ENCODE data around the gene SEPTIN5.

SEPTIN5 gene

DNA sequence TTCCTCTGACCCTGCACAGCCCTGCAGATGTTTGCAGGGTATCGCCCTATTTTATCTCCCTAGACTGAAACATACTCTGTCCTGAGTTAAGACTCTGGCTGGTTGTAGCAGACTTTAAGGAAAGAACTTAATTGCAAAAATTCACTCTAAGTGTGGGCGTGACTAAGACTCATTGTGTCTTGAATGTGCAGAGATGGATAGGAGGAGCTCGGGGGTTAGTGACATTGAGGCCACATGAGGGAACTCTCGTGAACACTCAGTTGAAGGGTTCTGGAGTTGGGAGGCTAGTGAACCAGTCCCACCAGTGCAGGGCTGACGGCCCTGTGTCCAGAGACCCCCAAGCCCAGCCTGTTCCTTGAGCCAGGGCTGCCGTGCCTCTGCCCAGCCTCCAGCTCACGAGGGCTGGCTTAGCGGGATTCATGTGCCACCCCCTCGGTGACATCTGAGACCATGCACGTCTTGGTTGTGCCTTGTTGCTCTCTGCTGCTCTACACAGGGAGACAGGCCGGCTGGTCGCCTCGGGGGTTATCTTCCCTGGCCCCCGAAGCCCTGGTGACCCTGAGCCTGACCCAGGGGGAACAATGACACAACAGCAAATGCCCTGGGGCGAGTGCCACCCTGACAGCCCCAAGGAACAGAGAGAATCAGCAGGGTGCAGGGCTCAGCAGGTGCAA, 34.8 kb downstream of the SEPTIN5 start:
- DNase-seq (ENCODE audit: low read depth), result no peak

DNA sequence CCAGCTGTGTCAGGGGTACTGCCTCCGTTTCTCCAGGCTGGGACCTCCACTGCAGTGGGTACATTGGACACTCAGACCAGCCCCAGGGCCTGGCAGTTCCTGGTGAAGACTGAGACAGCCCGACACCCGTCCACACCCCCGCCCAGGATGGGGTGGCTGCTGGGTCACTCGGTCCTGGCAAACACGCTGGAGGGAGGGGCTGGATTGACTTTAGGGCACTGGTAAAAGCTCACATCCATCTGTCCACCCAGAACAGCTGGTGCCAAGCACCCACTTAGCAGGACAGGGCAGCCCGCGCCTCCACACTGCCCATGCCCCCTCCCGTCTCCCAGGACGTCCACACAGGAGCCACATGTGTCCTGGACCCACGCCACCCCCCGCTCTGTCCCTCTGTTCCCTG, 35.6 kb downstream of the SEPTIN5 start:
- DNase-seq (ENCODE audit: low read depth), result no peak

DNA sequence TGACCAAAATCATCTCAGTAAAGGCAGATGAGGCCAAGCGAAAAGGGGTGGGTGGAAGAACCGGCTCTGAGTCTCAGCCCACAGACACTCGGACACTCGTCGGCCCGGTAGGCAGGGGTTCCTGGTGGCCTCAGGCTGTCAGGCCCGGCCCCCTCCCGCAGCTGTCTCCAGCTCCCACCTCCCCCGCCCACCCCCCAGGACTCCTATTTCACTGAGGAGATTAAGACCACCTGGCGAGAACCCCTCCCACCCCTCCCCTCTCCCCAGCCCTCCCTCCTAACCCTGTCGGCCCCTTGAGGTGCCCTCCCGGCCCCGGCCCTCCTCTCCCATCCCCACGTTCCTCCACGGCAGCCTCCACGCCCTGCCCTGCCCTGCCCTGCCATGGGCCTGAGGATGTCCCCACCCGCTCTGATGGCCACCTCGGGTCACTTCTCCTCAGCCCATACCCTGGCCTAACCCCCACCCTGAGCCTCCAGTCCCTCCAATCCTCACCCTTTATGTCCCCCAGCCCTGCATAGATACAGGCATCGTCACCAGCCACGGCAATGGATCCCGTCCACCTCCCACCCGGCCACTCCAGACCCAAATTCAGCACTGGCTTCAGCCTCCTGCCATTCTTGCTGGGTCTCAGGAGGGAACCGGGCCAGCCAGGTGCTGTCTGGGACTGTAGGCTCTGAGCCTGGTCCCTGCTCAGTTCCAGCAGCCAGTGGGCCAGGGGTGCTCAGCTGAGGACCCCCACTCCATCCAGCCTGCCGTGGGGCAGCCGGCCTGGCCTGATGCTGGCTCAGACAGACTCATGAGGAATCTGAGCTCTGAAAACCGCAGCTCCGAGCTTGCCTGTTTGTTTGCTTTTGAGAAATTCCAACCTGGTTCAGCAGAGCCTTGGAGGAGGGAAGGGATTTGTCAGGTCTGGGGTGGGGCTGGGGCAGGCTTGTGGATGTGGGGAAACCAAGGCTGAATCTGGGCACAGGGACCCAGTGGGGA, 36.5 kb downstream of the SEPTIN5 start:
- no peak for DNase-seq (ENCODE audit: low read depth)

GRCh38 chr22:19751497-19752245, 37.4 kb downstream of the SEPTIN5 start:
- no peak for DNase-seq (ENCODE audit: low read depth)

GRCh38 chr22:19753090-19753842, 39.0 kb downstream of the SEPTIN5 start:
- DNase-seq (ENCODE audit: low read depth), result no peak

- DNase-seq (ENCODE audit: low read depth), result no peak
Observed at GRCh38 chr22:19753996-19754700, 39.8 kb downstream of the SEPTIN5 start.

DNA sequence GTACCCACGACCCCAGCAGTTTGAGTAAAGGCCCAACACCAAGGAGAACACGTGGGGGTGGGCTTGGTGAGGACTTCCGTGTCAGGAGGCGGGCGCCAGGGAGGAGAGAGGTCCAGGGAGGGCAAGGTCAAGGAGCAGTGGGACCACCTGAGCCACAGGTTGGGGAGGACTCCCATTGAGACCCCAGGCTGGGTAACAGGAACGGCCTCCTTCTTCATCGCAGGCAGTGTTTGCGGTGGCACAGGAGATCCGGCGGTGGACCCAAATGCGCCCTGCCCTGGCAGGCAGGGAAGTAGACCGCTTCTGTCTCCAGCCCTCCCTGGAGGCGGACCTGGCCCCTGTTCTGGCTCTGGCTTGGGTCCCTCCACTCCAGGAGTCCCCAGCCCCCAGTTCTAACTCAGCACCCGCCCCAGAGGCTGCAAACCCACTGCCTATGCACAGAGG, 40.4 kb downstream of the SEPTIN5 start:
- DNase-seq (ENCODE audit: low read depth), result no peak

DNA sequence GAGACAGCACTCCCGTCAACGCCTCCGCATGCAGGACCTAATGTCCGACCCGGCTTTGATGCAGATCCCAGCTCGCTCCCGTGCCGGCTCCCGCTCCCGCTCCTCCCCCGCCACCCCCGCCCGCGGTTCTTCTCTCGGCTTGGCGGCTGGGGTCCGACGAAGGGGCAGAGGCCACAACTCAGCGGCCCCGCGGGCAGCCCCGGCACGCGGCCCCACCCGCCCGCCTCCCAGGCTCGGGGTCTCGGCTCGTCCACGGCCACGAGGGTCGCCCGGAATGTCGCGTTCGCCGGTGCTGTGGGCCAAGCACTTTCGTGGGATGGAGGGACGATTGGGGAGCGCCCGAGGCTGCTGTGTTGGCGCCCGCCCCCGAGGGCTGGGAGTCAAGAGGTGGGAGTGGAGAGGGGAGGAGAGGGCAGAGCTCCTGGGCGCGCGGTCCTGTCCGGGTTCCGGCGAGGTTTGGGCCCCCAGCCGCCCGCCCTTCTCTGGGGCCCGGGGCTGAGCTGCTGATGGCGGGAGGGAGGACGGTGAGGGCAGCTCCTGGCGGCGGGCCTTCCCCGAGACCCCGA, 40.9 kb downstream of the SEPTIN5 start:
- DNase-seq (ENCODE audit: low read depth), result no peak

DNA sequence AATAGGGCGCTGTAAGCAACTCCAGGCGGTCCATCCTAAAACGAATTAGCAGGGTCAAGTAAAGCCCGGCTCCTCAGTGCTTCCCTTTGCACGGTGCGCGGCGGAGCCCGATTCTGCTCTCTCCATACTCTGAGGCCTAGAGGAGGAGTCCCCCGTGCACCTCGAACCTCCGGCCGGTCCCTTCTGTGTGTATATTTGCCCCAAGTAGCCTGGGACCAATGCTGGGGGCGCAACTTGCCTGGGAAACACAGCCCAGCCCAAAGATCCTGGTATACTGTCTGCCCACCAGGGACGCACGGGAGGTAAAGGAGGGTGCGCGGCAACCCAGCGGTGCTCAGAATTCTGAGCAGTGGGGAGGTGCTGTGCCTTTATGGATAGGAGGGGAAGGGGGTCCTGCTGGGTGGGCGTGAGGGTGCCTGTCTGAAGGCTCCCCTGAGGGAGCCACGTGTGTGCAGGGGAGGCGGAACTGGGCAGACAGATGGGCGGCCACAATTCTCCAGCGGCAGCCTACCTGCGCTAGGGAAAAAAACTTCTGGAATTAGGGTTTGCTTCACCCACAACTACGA, 41.5 kb downstream of the SEPTIN5 start:
- DNase-seq (ENCODE audit: low read depth), result no peak

GRCh38 chr22:19756288-19757128, 42.2 kb downstream of the SEPTIN5 start:
- peak; percentile 53 for DNase-seq (ENCODE audit: low read depth)

GRCh38 chr22:19757140-19757984, 43.1 kb downstream of the SEPTIN5 start:
- DNase-seq (ENCODE audit: low read depth), result no peak

DNA sequence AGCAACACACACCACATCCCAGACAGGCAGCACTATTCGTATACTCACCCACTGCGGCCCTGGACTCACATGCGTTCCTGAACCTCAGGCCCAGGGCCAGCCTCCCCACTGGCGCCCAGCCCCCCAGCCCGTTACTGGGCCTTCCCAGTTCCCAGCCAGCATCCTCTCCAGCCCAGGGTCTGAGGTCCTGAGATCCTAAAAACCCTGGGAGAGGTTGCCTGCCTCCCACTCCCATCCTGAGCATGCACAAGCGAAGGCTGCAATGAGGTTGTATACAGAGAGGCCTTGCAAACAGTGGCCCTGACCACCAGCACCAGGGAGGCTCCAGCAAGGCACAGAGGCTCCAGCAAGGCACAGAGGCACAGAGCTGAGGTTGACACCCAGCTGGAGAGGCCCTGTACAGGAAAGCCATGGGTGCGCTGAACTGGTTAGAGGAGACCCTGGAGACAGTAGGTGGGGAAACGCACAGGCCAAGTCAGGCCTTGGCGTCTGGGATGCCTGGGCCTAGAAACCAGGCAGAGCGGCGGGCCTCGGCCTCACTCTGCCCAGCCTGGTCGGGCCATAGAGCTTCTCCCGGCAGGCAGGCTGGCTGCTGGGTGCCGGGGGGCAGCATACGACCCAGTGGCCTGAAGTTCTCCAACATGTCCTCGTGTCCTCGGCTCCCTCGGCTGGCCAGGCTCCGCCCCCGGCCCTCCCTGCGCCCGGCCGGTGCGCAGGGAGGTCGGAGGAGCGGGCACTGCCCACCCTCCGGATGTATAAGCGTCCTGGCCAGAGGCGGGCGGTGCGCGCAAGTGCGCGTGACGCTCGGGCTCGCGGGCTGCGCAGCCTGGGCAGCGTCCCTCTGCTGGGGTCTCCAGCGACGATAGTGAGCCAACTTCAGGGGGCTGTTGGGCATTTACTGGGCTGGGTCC, 43.9 kb downstream of the SEPTIN5 start:
- no peak for DNase-seq (ENCODE audit: low read depth)

DNA sequence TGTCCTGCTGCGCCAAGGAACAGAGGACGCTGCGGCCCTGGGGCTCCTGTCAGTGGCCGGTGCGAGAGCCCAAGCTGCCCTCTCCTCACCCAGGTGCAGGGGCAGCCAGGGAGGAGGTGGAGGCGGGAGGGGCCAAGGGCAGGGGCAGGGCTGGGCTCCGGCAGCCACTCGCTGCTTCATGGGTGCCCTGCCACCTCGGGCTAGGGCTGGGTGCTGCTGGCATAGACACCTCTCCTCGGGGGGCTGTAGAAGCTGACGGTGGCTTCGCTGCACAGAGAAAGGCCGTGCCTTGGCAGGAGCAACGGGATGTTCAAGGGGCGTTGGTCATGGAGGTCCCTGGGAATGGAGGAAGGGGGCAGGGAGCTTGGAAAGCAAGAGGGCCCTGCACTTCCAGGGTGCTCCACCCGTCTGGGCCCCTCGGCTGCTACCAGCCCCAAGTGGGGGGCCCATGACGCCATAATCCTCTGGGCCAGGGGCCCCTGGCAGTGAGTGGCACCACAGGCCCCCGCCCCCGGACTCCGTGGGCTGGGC, 44.7 kb downstream of the SEPTIN5 start:
- no peak for DNase-seq (ENCODE audit: low read depth)

DNA sequence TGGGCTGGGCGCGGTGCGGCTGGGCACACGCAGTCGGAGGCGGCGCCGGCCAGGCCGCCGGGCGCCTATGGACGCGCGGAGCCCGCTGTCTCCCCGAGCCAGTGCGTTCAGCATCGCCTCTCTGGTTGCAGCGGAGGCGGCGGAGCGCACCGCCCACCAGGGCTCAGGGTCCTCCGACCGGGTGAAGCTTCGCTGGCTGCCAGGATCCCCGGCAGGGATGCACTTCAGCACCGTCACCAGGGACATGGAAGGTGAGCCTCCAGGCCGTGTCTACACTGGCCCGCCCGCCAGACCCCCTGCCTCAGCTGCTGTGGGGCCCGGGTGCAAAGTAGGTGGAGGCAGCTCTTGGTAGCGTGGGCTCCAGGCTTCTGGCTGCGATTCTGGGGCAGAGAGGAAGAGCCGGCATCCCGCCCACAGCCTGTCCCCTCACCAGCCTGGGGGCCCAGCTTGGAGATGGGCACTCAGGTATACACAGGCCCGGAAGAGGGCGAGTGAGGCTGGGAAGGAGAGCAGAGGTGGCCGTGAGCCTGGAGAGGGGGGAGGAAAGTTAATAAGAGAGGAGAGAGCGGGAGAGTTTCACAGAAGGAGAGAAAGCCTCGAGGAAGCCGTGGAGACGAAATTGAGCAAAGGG, 45.2 kb downstream of the SEPTIN5 start:
- no peak for DNase-seq (ENCODE audit: low read depth)

- no peak for DNase-seq (ENCODE audit: low read depth)
Observed at GRCh38 chr22:19760058-19760950, 46.0 kb downstream of the SEPTIN5 start, which contains the start of gene TBX1. TSS of gene TBX1 (plus strand) at chr22:19760778. CDS start at chr22:19760844, 66 bp downstream.

Data from activated T-cell treated with anti-CD3 and anti-CD28 coated beads for 48 hours (primary cell).